Neural progenitor cell (in vitro differentiated cells): ENCODE measurements around the gene UBA6. TPM values are rescaled to one million over a fixed set of nuclear protein-coding genes. Genes with fewer than 3 reads are reported as not detected.

Source experiments
- DNase-seq: peaks from one replicate; pipeline ENCODE4 v3.0.0-alpha.2; 2016; ENCODE audit warnings: low spot score
- H2AFZ ChIP-seq: fragments of 200-600 bp; sonication (generic); replicated peaks from 2 replicates; pipeline ENCODE4 v1.6.1; 2016; ENCODE audit warnings: antibody characterized with exemption
- H3F3A ChIP-seq: fragments of 200-600 bp; sonication (generic); 2 replicates; pipeline ENCODE4 v1.6.1; 2016; ENCODE audit warnings: antibody characterized with exemption, low read depth
- H3K27ac ChIP-seq: fragments of 200-600 bp; sonication (generic); 2 replicates; pipeline ENCODE4 v1.5.1; 2016; ENCODE audit warnings: mild to moderate bottlenecking
- H3K27me3 ChIP-seq: fragments of 200-600 bp; sonication (generic); 2 replicates; pipeline ENCODE4 v1.6.1; 2016; ENCODE audit warnings: mild to moderate bottlenecking, moderate library complexity
- H3K36me3 ChIP-seq: fragments of 200-600 bp; sonication (generic); 2 replicates; pipeline ENCODE4 v1.5.1; 2016
- H3K4me1 ChIP-seq: fragments of 200-600 bp; sonication (generic); 2 replicates; pipeline ENCODE4 v1.6.1; 2016; ENCODE audit warnings: mixed run types
- H3K4me2 ChIP-seq: fragments of 200-600 bp; sonication (generic); 2 replicates; pipeline ENCODE4 v1.6.1; 2016
- H3K4me3 ChIP-seq: fragments of 200-600 bp; sonication (generic); 2 replicates; pipeline ENCODE4 v1.5.1; 2016
- H3K79me2 ChIP-seq: fragments of 200-600 bp; sonication (generic); 2 replicates; pipeline ENCODE4 v1.6.1; 2016; ENCODE audit warnings: low read depth
- H3K9ac ChIP-seq: fragments of 200-600 bp; sonication (generic); 2 replicates; pipeline ENCODE4 v1.6.1; 2016
- H3K9me3 ChIP-seq: fragments of 200-600 bp; sonication (generic); 2 replicates; pipeline ENCODE4 v1.5.1; 2016; ENCODE audit warnings: low read depth
- H4K20me1 ChIP-seq: fragments of 200-600 bp; sonication (generic); 2 replicates; pipeline ENCODE4 v1.6.1; 2016; ENCODE audit warnings: low read depth
- H3K27ac Mint-ChIP-seq: 3 replicates; pipeline ENCODE4 v1.8.0; 2021; ENCODE audit warnings: mixed read lengths
- H3K27me3 Mint-ChIP-seq: 2 replicates; pipeline ENCODE4 v1.8.0; 2022; ENCODE audit warnings: low read depth, mild to moderate bottlenecking, inconsistent platforms, moderate library complexity, mixed read lengths; ENCODE audit not compliant: insufficient read depth
- H3K36me3 Mint-ChIP-seq: 3 replicates; pipeline ENCODE4 v1.8.0; 2021; ENCODE audit warnings: mixed read lengths
- H3K4me1 Mint-ChIP-seq: 3 replicates; pipeline ENCODE4 v1.8.0; 2021; ENCODE audit warnings: mixed read lengths
- H3K4me3 Mint-ChIP-seq: 3 replicates; pipeline ENCODE4 v1.8.0; 2021; ENCODE audit warnings: mild to moderate bottlenecking, moderate library complexity, mixed read lengths
- H3K9me3 Mint-ChIP-seq: 3 replicates; pipeline ENCODE4 v1.8.0; 2020; ENCODE audit warnings: mixed read lengths
- EZH2 ChIP-seq: fragments of 200-600 bp; sonication (generic); IDR thresholded peaks from 2 replicates; pipeline ENCODE4 v1.6.1; 2017; ENCODE audit warnings: antibody characterized with exemption, mild to moderate bottlenecking, moderate library complexity
- EZH2phosphoT487 ChIP-seq: fragments of 200-600 bp; sonication (generic); IDR thresholded peaks from 2 replicates; pipeline ENCODE4 v1.6.1; 2017; ENCODE audit warnings: antibody characterized with exemption
- total RNA-seq: library from RNA; depleted of rRNA; stranded (reverse); fragments of >200 nt; gene quantifications from 2 replicates; pipeline ENCODE4 v1.2.3, GENCODE V29; 2015; ENCODE audit warnings: low replicate concordance
- TF ChIP-seq, protein P1 (sequence below): fragments of 200-600 bp; sonication (generic); IDR thresholded peaks from 2 replicates; pipeline ENCODE4 v1.5.1; 2017; ENCODE audit warnings: antibody characterized with exemption, mild to moderate bottlenecking

UBA6 gene
- total RNA-seq, 1 donor from 2014 or later: 162 TPM

GRCh38 chr4:67691328-67691727 lies 9.6 kb downstream of the UBA6 start:
- Histone ChIP-seq H4K20me1 (no peaks in the 10 kb centered on the region), H3K4me1 (no peaks in the 10 kb centered on the region), H3K9me3 (no peaks in the 10 kb centered on the region), H3K27ac (no peak overlapping the region), H2AFZ (no peak overlapping the region), H3K4me2 (no peak overlapping the region), H3K27me3 (no peaks in the 10 kb centered on the region), H3K36me3 (no peaks in the 10 kb centered on the region), H3K79me2 (peaks cover 83% of the 10 kb centered on the region), H3K9ac (no peak overlapping the region), H3F3A (no peaks in the 10 kb centered on the region), H3K4me3 (no peak overlapping the region)
- peaks cover 37% of the 10 kb centered on the region for H3K36me3 Mint-ChIP-seq
- no peak overlapping the region for H3K4me3 Mint-ChIP-seq
- H3K27ac Mint-ChIP-seq: no peak overlapping the region
- no peak for DNase-seq
- no peaks in the 10 kb centered on the region for H3K27me3 Mint-ChIP-seq
- no peak for TF ChIP-seq EZH2
- TF ChIP-seq, protein P1, sequence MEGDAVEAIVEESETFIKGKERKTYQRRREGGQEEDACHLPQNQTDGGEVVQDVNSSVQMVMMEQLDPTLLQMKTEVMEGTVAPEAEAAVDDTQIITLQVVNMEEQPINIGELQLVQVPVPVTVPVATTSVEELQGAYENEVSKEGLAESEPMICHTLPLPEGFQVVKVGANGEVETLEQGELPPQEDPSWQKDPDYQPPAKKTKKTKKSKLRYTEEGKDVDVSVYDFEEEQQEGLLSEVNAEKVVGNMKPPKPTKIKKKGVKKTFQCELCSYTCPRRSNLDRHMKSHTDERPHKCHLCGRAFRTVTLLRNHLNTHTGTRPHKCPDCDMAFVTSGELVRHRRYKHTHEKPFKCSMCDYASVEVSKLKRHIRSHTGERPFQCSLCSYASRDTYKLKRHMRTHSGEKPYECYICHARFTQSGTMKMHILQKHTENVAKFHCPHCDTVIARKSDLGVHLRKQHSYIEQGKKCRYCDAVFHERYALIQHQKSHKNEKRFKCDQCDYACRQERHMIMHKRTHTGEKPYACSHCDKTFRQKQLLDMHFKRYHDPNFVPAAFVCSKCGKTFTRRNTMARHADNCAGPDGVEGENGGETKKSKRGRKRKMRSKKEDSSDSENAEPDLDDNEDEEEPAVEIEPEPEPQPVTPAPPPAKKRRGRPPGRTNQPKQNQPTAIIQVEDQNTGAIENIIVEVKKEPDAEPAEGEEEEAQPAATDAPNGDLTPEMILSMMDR: no peak
- no peak for TF ChIP-seq EZH2phosphoT487
- H3K4me1 Mint-ChIP-seq: no peaks in the 10 kb centered on the region
- H3K9me3 Mint-ChIP-seq: peaks cover 5% of the 10 kb centered on the region

- Histone ChIP-seq H3K27me3 (no peaks in the 10 kb centered on the region), H4K20me1 (peaks cover 6% of the 10 kb centered on the region), H3K4me2 (no peak overlapping the region), H3K9me3 (no peaks in the 10 kb centered on the region), H3K9ac (no peak overlapping the region), H3K4me3 (no peak overlapping the region), H2AFZ (no peak overlapping the region), H3K4me1 (no peaks in the 10 kb centered on the region), H3K27ac (no peak overlapping the region), H3K36me3 (no peaks in the 10 kb centered on the region), H3K79me2 (peaks cover 65% of the 10 kb centered on the region), H3F3A (no peaks in the 10 kb centered on the region)
- Mint-ChIP-seq H3K27ac (no peak overlapping the region), H3K36me3 (peaks cover 26% of the 10 kb centered on the region), H3K4me1 (no peaks in the 10 kb centered on the region), H3K9me3 (peaks cover 5% of the 10 kb centered on the region), H3K4me3 (no peak overlapping the region), H3K27me3 (no peaks in the 10 kb centered on the region)
- DNase-seq: no peak
- TF ChIP-seq EZH2 (no peak), EZH2phosphoT487 (no peak)
- TF ChIP-seq, protein P1: no peak
Observed at GRCh38 chr4:67687636-67688035, 13.3 kb downstream of the UBA6 start.

- Histone ChIP-seq H3K27ac (no peak overlapping the region), H3K4me2 (no peak overlapping the region), H4K20me1 (peaks cover 6% of the 10 kb centered on the region), H3K9ac (no peak overlapping the region), H2AFZ (no peak overlapping the region), H3K79me2 (peaks cover 47% of the 10 kb centered on the region), H3K9me3 (no peaks in the 10 kb centered on the region), H3K4me3 (no peak overlapping the region), H3K4me1 (no peaks in the 10 kb centered on the region), H3K27me3 (no peaks in the 10 kb centered on the region), H3F3A (no peaks in the 10 kb centered on the region), H3K36me3 (no peaks in the 10 kb centered on the region)
- H3K27me3 Mint-ChIP-seq: no peaks in the 10 kb centered on the region
- H3K36me3 Mint-ChIP-seq: peaks cover 13% of the 10 kb centered on the region
- TF ChIP-seq, protein P1: no peak
- no peak for TF ChIP-seq EZH2phosphoT487
- no peak for TF ChIP-seq EZH2
- no peak for DNase-seq
- no peaks in the 10 kb centered on the region for H3K4me1 Mint-ChIP-seq
- H3K27ac Mint-ChIP-seq: no peak overlapping the region
- H3K9me3 Mint-ChIP-seq: no peaks in the 10 kb centered on the region
- H3K4me3 Mint-ChIP-seq: no peak overlapping the region
Observed at GRCh38 chr4:67685532-67685859, 15.5 kb downstream of the UBA6 start.
